Liver (tissue), 9 donors: ENCODE results near the gene TNNT1. TPM values are rescaled to one million over a fixed set of nuclear protein-coding genes. Genes with fewer than 3 reads are reported as not detected.

Source experiments
- DNase-seq: peaks from one replicate; pipeline ENCODE4 v3.0.0-alpha.2; 2017; ENCODE audit warnings: low spot score
- H3K27ac ChIP-seq, 2 donors: one replicate each; pipeline ENCODE4 v1.7.0; 2013; ENCODE audit warnings: inconsistent platforms in 2 of 2, low read length in 2 of 2, control low read depth in 1 of 2, low read depth in 1 of 2, mild to moderate bottlenecking in 1 of 2
- H3K27me3 ChIP-seq, 4 donors: one replicate each; pipeline versions ENCODE4 v1.6.1 to v1.7.0; 2013; ENCODE audit warnings: low read length in 3 of 4, inconsistent platforms in 1 of 4, mild to moderate bottlenecking in 1 of 4, moderate library complexity in 1 of 4; ENCODE audit not compliant: control insufficient read depth in 4 of 4, insufficient read depth in 4 of 4
- H3K36me3 ChIP-seq, 4 donors: one replicate each; pipeline versions ENCODE4 v1.6.1 to v1.7.0; 2013; ENCODE audit warnings: low read length in 3 of 4, mild to moderate bottlenecking in 3 of 4, low read depth in 1 of 4, moderate library complexity in 1 of 4; ENCODE audit not compliant: control insufficient read depth in 4 of 4, insufficient read depth in 3 of 4
- H3K4me1 ChIP-seq, 4 donors: one replicate each; pipeline versions ENCODE4 v1.6.1 to v1.7.0; 2013; ENCODE audit warnings: low read length in 3 of 4, mild to moderate bottlenecking in 3 of 4, moderate library complexity in 1 of 4; ENCODE audit not compliant: control insufficient read depth in 4 of 4, insufficient read depth in 4 of 4
- H3K4me3 ChIP-seq, 3 donors: one replicate each; pipeline versions ENCODE4 v1.6.1 to v1.7.0; 2013; ENCODE audit warnings: low read length in 3 of 3, control low read depth in 1 of 3, low read depth in 1 of 3, mild to moderate bottlenecking in 1 of 3
- H3K9ac ChIP-seq, 2 donors: one replicate each; pipeline ENCODE4 v1.7.0; 2013; ENCODE audit warnings: low read length in 2 of 2, mild to moderate bottlenecking in 2 of 2, moderate library complexity in 2 of 2, control low read depth in 1 of 2, low read depth in 1 of 2
- H3K9me3 ChIP-seq, 4 donors: one replicate each; pipeline versions ENCODE4 v1.6.1 to v1.7.0; 2013; ENCODE audit warnings: low read length in 3 of 4; ENCODE audit not compliant: control insufficient read depth in 4 of 4
- EGR1 ChIP-seq, 2 donors: IDR thresholded peaks; 2 replicates each; pipeline ENCODE4 v1.6.1; 2016 to 2018; ENCODE audit warnings: antibody characterized with exemption in 2 of 2, low read depth in 2 of 2
- RAD21 ChIP-seq, 2 donors: IDR thresholded peaks; 2 replicates each; pipeline ENCODE4 v1.6.1; 2016; ENCODE audit warnings: antibody characterized with exemption in 2 of 2, mild to moderate bottlenecking in 2 of 2
- RXRA ChIP-seq, 2 donors: IDR thresholded peaks; 2 replicates each; pipeline ENCODE4 v1.6.1; 2017 to 2018; ENCODE audit warnings: antibody characterized with exemption in 2 of 2, mild to moderate bottlenecking in 1 of 2
- SP1 ChIP-seq: IDR thresholded peaks from 2 replicates; pipeline ENCODE4 v1.6.1; 2018; ENCODE audit warnings: antibody characterized with exemption, mild to moderate bottlenecking
- TAF1 ChIP-seq: conservative IDR thresholded peaks from 2 replicates; pipeline ENCODE4 v1.6.1; 2016; ENCODE audit warnings: antibody characterized with exemption, mild to moderate bottlenecking
- YY1 ChIP-seq: IDR thresholded peaks from 2 replicates; pipeline ENCODE4 v1.6.1; 2016; ENCODE audit warnings: antibody characterized with exemption, mild to moderate bottlenecking
- WGBS: extraction: QIAGEN DNeasy Blood & Tissue Kit; methylation state at CpG from one replicate; pipeline ENCODE4 v1.1.7; 2013; 5-methylcytosine and 5-hydroxymethylcytosine counted together
- polyA plus RNA-seq, 2 donors: library from polyadenylated mRNA; stranded (reverse) in 1 of 2; unstranded in 1 of 2; fragments of 200-250 nt in 1 of 2; fragments of >200 nt in 1 of 2; fragmentation: Nextera tagmentation in 1 of 2; extraction: Ambion mirVana in 1 of 2; gene quantifications; one replicate each; pipeline versions ENCODE4 v1.2.1 to v1.2.3, GENCODE V29; 2013 to 2015
- total RNA-seq, 2 donors: library from RNA; depleted of rRNA; stranded (reverse); fragments of >200 nt; gene quantifications; one replicate each; pipeline ENCODE4 v1.2.3, GENCODE V29; 2014
- TF ChIP-seq, protein P1 (sequence below): IDR thresholded peaks from 2 replicates; pipeline ENCODE4 v1.6.1; 2016; ENCODE audit warnings: antibody characterized with exemption, mild to moderate bottlenecking
- TF ChIP-seq, protein P2 (sequence below): IDR thresholded peaks from 2 replicates; pipeline ENCODE4 v1.6.1; 2016; ENCODE audit warnings: antibody characterized with exemption
- TF ChIP-seq, protein P3 (sequence below): IDR thresholded peaks from 2 replicates; pipeline ENCODE4 v1.6.1; 2016; ENCODE audit warnings: antibody characterized with exemption
- donor health status: healthy.
- donor health status: healthy.
- donor health status: healthy.
- donor health status: healthy.
- donor health status: healthy.

The TNNT1 gene
- total and polyA plus RNA-seq, 4 donors, result 0.15 to 0.28 TPM; not detected in 2

DNA sequence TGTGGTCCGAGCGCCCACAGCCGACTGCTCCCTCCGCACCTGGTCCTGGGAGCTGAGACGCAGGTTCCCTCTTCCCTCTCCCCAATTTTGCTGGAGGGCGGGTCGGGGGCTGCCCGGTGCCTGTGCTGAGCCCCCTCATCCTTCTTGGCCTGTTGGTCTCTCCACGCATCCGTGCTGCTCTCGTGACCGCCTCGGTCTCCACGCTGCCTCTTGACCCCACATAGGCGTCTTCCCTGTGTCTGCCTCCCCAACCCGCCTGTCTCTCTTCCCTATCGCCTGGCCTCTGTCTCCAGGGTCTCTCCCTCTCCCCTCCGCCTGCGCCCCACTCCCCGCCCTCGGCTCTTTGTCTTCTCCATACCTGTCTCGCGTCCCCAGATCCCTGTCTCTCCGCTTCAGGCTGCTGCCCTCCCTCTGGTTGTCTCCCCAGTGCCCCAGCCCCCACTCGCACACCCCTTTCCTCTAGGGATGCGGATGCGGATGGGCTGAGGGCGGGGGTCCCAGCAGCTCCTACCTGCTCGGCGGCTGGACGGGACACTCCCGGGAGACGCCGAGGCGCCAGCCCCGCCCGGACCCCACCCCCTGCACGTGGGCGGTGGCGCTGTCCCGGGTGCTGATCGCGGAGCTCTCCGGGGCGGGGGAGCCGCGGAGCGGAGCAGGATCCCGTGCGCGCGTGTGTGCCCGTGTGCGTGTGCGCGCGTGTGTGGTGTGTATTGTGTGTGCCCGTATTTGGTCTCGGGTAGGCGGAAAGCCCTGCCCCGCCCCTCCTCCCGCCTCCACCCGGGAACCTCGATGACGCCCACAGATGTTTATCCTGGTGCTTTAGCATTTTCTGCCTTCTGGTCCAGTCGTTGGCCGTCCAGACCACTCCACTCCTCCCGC, 30.8 kb upstream of the TNNT1 start, which contains the start of gene SYT5:
TSS of gene SYT5 (minus strand) at position 684 of the 879 bp plus-strand sequence. CDS start 1,248 bp downstream, outside the sequence.
- Histone ChIP-seq H3K27ac (no peak within 1 kb of the TSS), H3K9ac (no peak within 1 kb of the TSS), H3K9me3 (no peaks in the 10 kb centered on the region), H3K36me3 (peaks cover 0 to 2% (median 0%) of the 10 kb centered on the region in 4 donors), H3K4me1 (peaks cover 2 to 8% (median 7%) of the 10 kb centered on the region in 4 donors), H3K4me3 (no peak within 1 kb of the TSS), H3K27me3 (peaks cover 2 to 9% (median 5%) of the 10 kb centered on the region in 4 donors)
- DNase-seq, result peak; percentile 61
- WGBS, result 7% methylated on average over 68 of the region's 68 CpGs
- TF ChIP-seq, protein P1, sequence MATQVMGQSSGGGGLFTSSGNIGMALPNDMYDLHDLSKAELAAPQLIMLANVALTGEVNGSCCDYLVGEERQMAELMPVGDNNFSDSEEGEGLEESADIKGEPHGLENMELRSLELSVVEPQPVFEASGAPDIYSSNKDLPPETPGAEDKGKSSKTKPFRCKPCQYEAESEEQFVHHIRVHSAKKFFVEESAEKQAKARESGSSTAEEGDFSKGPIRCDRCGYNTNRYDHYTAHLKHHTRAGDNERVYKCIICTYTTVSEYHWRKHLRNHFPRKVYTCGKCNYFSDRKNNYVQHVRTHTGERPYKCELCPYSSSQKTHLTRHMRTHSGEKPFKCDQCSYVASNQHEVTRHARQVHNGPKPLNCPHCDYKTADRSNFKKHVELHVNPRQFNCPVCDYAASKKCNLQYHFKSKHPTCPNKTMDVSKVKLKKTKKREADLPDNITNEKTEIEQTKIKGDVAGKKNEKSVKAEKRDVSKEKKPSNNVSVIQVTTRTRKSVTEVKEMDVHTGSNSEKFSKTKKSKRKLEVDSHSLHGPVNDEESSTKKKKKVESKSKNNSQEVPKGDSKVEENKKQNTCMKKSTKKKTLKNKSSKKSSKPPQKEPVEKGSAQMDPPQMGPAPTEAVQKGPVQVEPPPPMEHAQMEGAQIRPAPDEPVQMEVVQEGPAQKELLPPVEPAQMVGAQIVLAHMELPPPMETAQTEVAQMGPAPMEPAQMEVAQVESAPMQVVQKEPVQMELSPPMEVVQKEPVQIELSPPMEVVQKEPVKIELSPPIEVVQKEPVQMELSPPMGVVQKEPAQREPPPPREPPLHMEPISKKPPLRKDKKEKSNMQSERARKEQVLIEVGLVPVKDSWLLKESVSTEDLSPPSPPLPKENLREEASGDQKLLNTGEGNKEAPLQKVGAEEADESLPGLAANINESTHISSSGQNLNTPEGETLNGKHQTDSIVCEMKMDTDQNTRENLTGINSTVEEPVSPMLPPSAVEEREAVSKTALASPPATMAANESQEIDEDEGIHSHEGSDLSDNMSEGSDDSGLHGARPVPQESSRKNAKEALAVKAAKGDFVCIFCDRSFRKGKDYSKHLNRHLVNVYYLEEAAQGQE, result peak; percentile 99
- TF ChIP-seq RXRA (IDR thresholded peaks at IDR 0.05), result no peak
- no peak for TF ChIP-seq TAF1

DNA sequence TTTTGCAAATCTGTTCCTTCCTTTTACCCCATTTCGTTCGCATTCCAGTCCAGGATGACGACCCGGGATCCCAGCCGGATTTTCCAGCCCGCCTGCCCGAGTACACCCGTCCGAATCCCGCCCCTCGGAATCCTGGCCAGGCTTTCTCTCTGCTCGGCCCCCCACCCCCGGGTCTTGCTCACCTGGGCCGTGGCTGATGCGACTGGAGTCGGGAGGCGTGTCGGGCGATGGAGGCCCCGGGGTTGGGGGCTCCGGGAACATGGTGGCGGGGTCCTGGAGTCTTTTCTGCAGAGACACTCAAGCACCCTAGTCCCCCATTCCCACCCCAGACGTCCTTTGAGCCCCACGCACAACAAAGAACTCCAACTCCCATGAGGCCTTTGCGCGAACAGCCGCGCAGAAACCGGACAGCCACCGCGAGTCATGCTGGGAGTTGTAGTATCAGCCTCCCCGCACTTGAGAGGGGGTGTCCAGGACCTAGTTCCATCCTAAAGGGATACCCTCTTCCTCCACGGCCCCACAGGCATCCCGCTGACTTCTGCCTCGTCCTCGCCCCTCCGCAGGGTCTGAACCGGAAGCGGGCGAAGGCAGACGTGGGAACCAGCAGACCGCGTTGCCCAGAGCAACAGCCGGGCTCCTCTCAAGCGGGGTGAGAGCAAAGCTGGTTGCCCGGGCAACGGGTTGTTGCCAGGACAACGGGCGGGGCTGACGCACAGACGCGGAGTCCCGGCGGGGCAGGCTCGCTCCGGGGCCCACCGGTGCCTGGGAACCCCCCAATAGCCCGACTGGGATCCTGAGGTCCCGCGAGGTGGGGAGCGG, 30.0 kb upstream of the TNNT1 start:
- Histone ChIP-seq H3K36me3 (peaks cover 0 to 2% (median 0%) of the 10 kb centered on the region in 4 donors), H3K4me1 (peaks cover 2 to 8% (median 7%) of the 10 kb centered on the region in 4 donors), H3K9me3 (no peaks in the 10 kb centered on the region), H3K9ac (no peak overlapping the region), H3K27me3 (peaks cover 2 to 10% (median 7%) of the 10 kb centered on the region in 4 donors), H3K4me3 (no peak overlapping the region), H3K27ac (no peak overlapping the region)
- 10% methylated on average over 61 of the region's 61 CpGs for WGBS
- TF ChIP-seq EGR1 (IDR thresholded peaks at IDR 0.05; ENCODE audit: low read depth in 2 of 2) (no peak), RAD21 (IDR thresholded peaks at IDR 0.05) (no peak), SP1 (no peak)
- TF ChIP-seq, protein P2, sequence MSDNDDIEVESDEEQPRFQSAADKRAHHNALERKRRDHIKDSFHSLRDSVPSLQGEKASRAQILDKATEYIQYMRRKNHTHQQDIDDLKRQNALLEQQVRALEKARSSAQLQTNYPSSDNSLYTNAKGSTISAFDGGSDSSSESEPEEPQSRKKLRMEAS, result no peak
- TF ChIP-seq, protein P3, sequence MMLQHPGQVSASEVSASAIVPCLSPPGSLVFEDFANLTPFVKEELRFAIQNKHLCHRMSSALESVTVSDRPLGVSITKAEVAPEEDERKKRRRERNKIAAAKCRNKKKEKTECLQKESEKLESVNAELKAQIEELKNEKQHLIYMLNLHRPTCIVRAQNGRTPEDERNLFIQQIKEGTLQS, result no peak
- DNase-seq, result peak; percentile 66

DNA sequence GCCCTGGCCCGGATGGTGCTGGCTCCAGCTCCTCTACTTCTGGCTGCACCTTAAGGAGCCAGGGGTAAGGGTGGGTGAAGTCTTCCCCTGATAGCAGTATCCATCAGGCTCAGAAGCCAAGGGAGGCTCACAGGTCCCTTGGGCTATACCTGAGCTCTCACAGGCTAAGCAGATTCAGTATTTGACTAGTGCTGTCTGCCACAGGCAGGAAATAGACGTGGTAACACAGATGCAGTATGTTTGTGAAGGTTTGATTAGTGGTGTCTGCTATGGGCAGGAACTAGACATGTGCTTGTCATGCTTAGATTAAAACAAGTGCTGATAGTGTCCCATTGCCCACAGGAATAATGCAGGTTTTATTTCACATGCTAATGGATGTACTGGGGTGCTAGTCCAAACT, 27.1 kb upstream of the TNNT1 start:
- H3K4me3 ChIP-seq, result no peak overlapping the region
- H3K4me1 ChIP-seq, result peaks cover 2 to 8% (median 7%) of the 10 kb centered on the region in 4 donors
- no peak for TF ChIP-seq RXRA (IDR thresholded peaks at IDR 0.05)
- no peak for TF ChIP-seq YY1
- TF ChIP-seq, protein P1, result no peak
- TF ChIP-seq RAD21 (IDR thresholded peaks at IDR 0.05), result no peak
- H3K27ac ChIP-seq, result no peak overlapping the region
- no peak for DNase-seq
- H3K9ac ChIP-seq, result no peak overlapping the region
- peaks cover 3 to 12% (median 10%) of the 10 kb centered on the region in 4 donors for H3K27me3 ChIP-seq
- WGBS, result 26% methylated on average over 2 of the region's 2 CpGs
- no peaks in the 10 kb centered on the region for H3K9me3 ChIP-seq
- no peaks in the 10 kb centered on the region for H3K36me3 ChIP-seq
